RWPE1 (cell line): ENCODE results near the gene PCCA.

Source experiments
- CTCF ChIA-PET: fragments of 350-600 bp; sonication (Branson Sonifier 250); formaldehyde crosslinking; extraction: SDS; loops from one replicate; lab custom pipeline; 2021; lab: Yijun Ruan, JAX
- POLR2A ChIA-PET: fragments of 400-600 bp; formaldehyde crosslinking; extraction: SDS; loops from one replicate; lab custom pipeline; 2020; ENCODE audit warnings: antibody characterized with exemption; ENCODE audit not compliant: low non-redundant PET; lab: Yijun Ruan, JAX
- DNase-seq: peaks from one replicate; pipeline ENCODE4 v3.0.0; 2012; ENCODE audit warnings: low spot score
- H3K27ac ChIP-seq: fragments of 450-650 bp; 2 replicates; pipeline ENCODE4 v1.5.1; 2017
- CTCF ChIP-seq: fragments of 450-650 bp; conservative IDR thresholded peaks from 2 replicates; pipeline ENCODE4 v1.5.1; 2017; ENCODE audit warnings: low read depth, mild to moderate bottlenecking

Gene PCCA

GRCh38 chr13:100458673-100459072 lies 369.8 kb downstream of the PCCA start:
- CTCF ChIA-PET, result no interaction called here
- no peak for TF ChIP-seq CTCF
- H3K27ac ChIP-seq, result no peak overlapping the region
- DNase-seq, result no peak
- POLR2A ChIA-PET, result no interaction called here

- no peak for TF ChIP-seq CTCF
- POLR2A ChIA-PET, result no interaction called here
- CTCF ChIA-PET, result no interaction called here
- no peak overlapping the region for H3K27ac ChIP-seq
- no peak for DNase-seq
Measured at GRCh38 chr13:100459747-100460146, 370.9 kb downstream of the PCCA start.

GRCh38 chr13:100460266-100460665 lies 371.4 kb downstream of the PCCA start:
- DNase-seq, result no peak
- TF ChIP-seq CTCF, result no peak
- no peak overlapping the region for H3K27ac ChIP-seq
- ChIA-PET POLR2A (no interaction called here), CTCF (interaction anchor here (0.6 to 0.7 kb wide), 2 partner anchors 15 to 17 kb away, joined by 3 to 4 read pairs; no protein-coding TSS in a partner anchor)

- ChIA-PET CTCF (interaction anchor here (0.6 to 0.7 kb wide), 2 partner anchors 15 to 18 kb away, joined by 3 to 4 read pairs; no protein-coding TSS in a partner anchor), POLR2A (no interaction called here)
- no peak for TF ChIP-seq CTCF
- no peak overlapping the region for H3K27ac ChIP-seq
- no peak for DNase-seq
Measured at GRCh38 chr13:100460791-100461190, 371.9 kb downstream of the PCCA start.

- POLR2A ChIA-PET, result no interaction called here
- CTCF ChIA-PET, result no interaction called here
- TF ChIP-seq CTCF, result no peak
- no peak overlapping the region for H3K27ac ChIP-seq
- no peak for DNase-seq
Measured at GRCh38 chr13:100461309-100462030, 372.6 kb downstream of the PCCA start.

GRCh38 chr13:100464006-100464405 lies 375.1 kb downstream of the PCCA start:
- H3K27ac ChIP-seq, result no peak overlapping the region
- POLR2A ChIA-PET, result no interaction called here
- TF ChIP-seq CTCF, result no peak
- CTCF ChIA-PET, result no interaction called here
- no peak for DNase-seq
